Measurements from ENCODE around the gene PPFIBP1.

DNA sequence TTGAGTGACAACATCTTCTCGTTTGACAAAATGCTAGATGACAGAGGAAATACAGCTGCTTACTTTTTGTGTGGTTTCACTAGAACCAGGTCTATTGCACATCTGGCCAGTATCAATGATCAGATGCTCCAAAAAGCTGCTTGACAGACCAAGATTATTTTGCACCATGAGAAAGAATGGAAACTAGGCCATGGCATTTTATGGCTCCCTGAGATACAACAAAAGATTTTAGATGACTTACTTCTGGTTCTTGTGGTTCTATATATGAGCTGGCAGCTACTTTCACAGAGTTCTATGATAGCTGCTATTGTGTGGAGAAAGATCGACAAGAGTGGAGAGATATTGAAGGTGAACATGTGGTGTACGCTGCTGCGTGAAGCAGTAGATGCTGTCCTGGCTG lies 25.9 kb upstream of the PPFIBP1 start:
- TF ChIP-seq, protein P1, sequence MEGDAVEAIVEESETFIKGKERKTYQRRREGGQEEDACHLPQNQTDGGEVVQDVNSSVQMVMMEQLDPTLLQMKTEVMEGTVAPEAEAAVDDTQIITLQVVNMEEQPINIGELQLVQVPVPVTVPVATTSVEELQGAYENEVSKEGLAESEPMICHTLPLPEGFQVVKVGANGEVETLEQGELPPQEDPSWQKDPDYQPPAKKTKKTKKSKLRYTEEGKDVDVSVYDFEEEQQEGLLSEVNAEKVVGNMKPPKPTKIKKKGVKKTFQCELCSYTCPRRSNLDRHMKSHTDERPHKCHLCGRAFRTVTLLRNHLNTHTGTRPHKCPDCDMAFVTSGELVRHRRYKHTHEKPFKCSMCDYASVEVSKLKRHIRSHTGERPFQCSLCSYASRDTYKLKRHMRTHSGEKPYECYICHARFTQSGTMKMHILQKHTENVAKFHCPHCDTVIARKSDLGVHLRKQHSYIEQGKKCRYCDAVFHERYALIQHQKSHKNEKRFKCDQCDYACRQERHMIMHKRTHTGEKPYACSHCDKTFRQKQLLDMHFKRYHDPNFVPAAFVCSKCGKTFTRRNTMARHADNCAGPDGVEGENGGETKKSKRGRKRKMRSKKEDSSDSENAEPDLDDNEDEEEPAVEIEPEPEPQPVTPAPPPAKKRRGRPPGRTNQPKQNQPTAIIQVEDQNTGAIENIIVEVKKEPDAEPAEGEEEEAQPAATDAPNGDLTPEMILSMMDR (IDR thresholded peaks at IDR 0.05), result no peak
- TF ChIP-seq POLR2A (IDR thresholded peaks at IDR 0.05), result no peak

Measured in suprapubic skin (tissue), 3 donors.